BLaER1 treated with 17β-estradiol and CSF1 and Interleukin-3, amounts not matched to agents 10 nM and 100 nM (cell line): ENCODE measurements around the gene ASIC2.

Experiments used
- H3K27ac ChIP-seq, 11 experiments: shearing (Covaris generic); formaldehyde crosslinking; 2 replicates each; pipeline ENCODE4 v1.8.1; 2022
- H3K27me3 ChIP-seq, 11 experiments: shearing (Covaris generic); formaldehyde crosslinking; 2 replicates each; pipeline ENCODE4 v1.8.1; 2022
- H3K36me3 ChIP-seq, 11 experiments: shearing (Covaris generic); formaldehyde crosslinking; 2 replicates each; pipeline ENCODE4 v1.8.1; 2022
- H3K4me1 ChIP-seq, 10 experiments: shearing (Covaris generic); formaldehyde crosslinking; 2 replicates each; pipeline ENCODE4 v1.8.1; 2022
- H3K4me2 ChIP-seq, 11 experiments: shearing (Covaris generic); formaldehyde crosslinking; 2 replicates each; pipeline ENCODE4 v1.8.1; 2022
- H3K4me3 ChIP-seq, 10 experiments: shearing (Covaris generic); formaldehyde crosslinking; 2 replicates each; pipeline ENCODE4 v1.8.1; 2022
- H3K9ac ChIP-seq, 11 experiments: shearing (Covaris generic); formaldehyde crosslinking; 2 replicates each; pipeline ENCODE4 v1.8.1; 2022
- H3K9me3 ChIP-seq, 11 experiments: shearing (Covaris generic); formaldehyde crosslinking; replicated peaks in 1 of 11; 2 replicates each; pipeline ENCODE4 v1.8.1; 2022
- H4K20me1 ChIP-seq, 11 experiments: shearing (Covaris generic); formaldehyde crosslinking; 2 replicates each; pipeline ENCODE4 v1.8.1; 2022
- Cebpa-rat ChIP-seq, 11 experiments: shearing (Covaris generic); IDR thresholded peaks; 2 replicates each; pipeline ENCODE4 v1.8.1; 2022

The ASIC2 gene

DNA sequence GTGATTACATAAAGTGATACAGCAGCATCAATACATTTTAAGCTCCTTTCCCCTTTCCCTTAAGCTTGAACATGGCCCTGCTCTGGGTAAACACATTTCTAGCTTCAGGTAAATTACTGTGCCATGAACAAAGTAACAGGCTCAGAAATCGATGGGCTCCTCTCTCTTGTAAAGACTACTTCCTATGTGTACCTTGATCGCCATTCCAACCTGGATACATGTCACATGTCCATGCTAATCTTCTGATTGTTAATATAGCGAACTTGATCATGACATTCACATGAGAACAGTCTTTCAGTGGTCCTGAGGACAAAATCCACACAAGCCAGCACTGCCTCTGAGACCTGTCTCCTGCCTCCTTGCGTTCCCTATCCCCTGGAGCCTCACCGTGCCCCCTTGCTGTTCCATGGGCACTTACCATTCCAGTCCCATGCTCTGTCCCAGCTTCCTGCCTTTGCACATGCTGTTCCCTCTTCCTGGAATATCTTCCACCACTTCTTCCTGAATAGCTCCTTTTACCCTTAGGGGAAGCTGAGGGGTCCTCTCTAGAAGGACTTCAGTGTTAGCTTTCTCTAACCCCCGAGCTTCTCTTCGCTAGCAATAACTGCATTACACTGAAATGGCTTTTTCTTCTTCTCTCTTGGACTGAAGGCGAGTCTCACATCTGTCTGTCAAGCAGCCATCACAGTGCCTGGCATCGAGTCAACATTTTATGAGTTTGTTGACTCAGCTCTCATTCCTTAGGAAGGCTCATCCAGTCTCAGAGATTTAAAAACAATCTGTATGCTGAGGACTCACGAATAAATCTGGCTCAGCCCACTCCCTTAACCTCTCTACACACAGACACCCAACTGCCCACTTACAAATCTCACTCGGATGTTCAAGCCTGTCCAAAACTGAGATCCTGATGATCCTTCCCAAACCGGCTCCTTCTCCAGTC lies 93.3 kb downstream of the ASIC2 start:
- no peaks in the 10 kb centered on the region for H3K36me3 ChIP-seq
- H3K4me1 ChIP-seq: peaks cover 0 to 4% (median 0%) of the 10 kb centered on the region in 10 experiments; a peak in 1 of 20 replicates
- no peak overlapping the region for H3K9ac ChIP-seq
- no peaks in the 10 kb centered on the region; a peak in 1 of 22 replicates for H4K20me1 ChIP-seq
- H3K27ac ChIP-seq: no peak overlapping the region
- H3K27me3 ChIP-seq: no peaks in the 10 kb centered on the region
- no peak overlapping the region for H3K4me2 ChIP-seq
- no peak for TF ChIP-seq Cebpa-rat (IDR thresholded peaks at IDR 0.05)
- no peaks in the 10 kb centered on the region for H3K9me3 ChIP-seq
- no peak overlapping the region for H3K4me3 ChIP-seq

DNA sequence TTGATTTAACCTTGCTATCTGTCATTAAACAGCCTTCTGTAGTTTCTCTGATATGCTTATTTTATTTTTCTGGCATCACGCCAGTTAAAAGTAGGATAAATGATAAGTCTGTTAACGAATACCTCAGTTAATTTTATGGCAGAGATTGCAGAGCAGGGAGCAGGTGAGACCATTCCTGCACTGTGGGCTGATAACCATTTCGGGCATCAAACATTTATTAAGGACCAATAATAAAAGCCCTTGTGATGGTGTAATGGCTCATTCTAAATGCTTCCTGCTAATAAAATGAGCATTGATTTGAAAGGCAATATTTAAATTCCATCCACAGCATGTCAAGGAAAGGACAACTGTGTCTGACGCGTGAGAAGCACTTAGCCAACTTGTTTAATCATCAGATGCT lies 94.1 kb downstream of the ASIC2 start:
- no peak overlapping the region for H3K4me3 ChIP-seq
- TF ChIP-seq Cebpa-rat (IDR thresholded peaks at IDR 0.05): no peak
- H3K9ac ChIP-seq: no peak overlapping the region
- H3K4me2 ChIP-seq: no peak overlapping the region
- no peaks in the 10 kb centered on the region; a peak in 1 of 22 replicates for H4K20me1 ChIP-seq
- no peaks in the 10 kb centered on the region for H3K27me3 ChIP-seq
- H3K27ac ChIP-seq: no peak overlapping the region
- H3K4me1 ChIP-seq: peaks cover 0 to 4% (median 0%) of the 10 kb centered on the region in 10 experiments; a peak in 1 of 20 replicates
- H3K36me3 ChIP-seq: no peaks in the 10 kb centered on the region
- no peaks in the 10 kb centered on the region for H3K9me3 ChIP-seq

DNA sequence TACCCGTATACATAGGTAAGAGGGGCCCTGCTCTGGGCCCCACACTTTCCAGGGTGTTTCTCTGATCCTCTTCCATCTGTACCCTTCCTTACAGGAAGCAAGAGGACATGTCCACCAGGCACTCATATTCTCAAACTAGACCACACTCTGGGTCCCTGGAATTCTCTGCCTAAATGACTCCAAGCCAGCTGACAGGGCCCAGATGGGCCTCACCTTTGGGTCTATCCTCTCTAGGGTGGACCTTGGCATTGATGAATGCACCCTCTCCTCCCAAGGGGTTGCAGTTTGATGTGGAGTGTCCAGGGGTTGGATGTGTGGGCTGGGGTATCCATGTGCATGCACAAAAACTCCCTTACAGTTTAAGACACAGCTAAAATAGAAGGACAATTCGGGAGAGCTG lies 95.8 kb downstream of the ASIC2 start:
- no peaks in the 10 kb centered on the region for H3K36me3 ChIP-seq
- TF ChIP-seq Cebpa-rat (IDR thresholded peaks at IDR 0.05): no peak
- H3K4me1 ChIP-seq: peaks cover 0 to 4% (median 0%) of the 10 kb centered on the region in 10 experiments; a peak in 1 of 20 replicates
- H3K4me2 ChIP-seq: no peak overlapping the region
- H3K27ac ChIP-seq: no peak overlapping the region
- no peaks in the 10 kb centered on the region for H3K27me3 ChIP-seq
- no peak overlapping the region for H3K4me3 ChIP-seq
- H3K9me3 ChIP-seq: no peaks in the 10 kb centered on the region
- H3K9ac ChIP-seq: no peak overlapping the region
- no peaks in the 10 kb centered on the region; a peak in 1 of 22 replicates for H4K20me1 ChIP-seq

DNA sequence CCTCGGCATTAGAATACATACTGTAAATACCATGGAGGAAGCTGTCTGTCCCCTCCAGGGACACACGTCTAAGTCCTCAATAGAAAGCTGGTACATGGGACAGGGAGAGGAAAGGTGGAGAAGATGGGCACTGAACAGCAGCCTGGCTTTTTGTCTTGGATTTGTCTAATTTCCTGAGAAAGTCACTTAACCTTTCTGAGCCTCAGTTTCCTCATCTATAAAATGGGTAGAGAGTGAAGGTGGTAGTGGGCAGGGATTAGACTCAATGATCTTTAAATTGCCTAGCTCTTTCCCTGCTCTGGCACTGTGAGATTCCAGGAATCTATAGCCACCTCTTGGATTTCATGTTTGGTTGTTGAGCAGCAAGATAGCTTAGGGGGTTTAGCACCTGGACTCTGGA lies 96.2 kb downstream of the ASIC2 start:
- Histone ChIP-seq H3K36me3 (no peaks in the 10 kb centered on the region), H3K27me3 (no peaks in the 10 kb centered on the region), H3K4me1 (peaks cover 0 to 4% (median 0%) of the 10 kb centered on the region in 10 experiments; a peak in 1 of 20 replicates), H3K9ac (no peak overlapping the region), H3K9me3 (no peaks in the 10 kb centered on the region), H3K27ac (no peak overlapping the region), H3K4me3 (no peak overlapping the region), H3K4me2 (no peak overlapping the region), H4K20me1 (no peaks in the 10 kb centered on the region; a peak in 1 of 22 replicates)
- no peak for TF ChIP-seq Cebpa-rat (IDR thresholded peaks at IDR 0.05)

DNA sequence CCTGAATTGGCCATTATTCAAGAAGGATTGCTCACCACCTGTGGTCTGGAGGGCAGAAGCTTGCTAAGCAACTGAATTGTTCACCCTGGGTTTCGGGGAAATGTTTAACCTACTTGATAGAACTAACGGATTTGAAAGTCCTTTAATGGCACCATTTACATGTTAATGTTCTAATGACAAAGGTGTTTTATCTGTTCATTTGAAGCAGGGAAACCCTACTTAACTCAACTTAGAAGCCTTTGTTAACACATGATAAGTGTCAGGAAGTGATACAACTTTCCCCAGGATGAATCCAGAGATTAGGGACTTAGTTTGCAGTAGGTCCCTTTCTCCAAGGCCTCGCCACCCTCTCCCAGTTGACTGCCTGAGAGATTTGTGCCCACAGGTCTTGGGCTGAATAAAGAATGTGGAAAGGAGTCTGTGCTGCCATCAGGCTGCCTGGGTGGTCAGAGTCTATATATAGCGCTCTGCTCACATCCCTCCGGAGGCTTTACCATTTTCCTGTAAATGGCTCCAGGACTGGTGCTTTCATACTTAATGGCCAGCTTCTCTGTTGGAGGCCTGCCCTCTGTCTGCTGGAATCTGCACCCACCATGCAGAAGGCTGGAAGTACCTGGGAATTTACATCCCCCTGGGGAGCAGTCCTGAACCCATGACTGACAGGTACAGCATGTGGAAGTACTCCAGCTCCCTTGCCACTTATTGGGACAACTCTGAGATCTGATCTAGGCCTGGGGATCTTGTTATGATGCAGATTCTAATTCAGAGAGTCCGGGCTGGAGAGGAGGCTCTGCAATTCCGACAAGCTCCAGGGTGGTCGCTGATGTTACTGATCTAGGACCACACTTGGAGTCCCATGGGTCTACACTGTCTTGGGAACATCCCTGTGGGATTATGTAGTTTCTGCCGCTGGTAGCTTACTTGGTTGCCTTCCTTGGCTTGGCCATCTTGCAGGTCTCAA lies 99.9 kb downstream of the ASIC2 start:
- TF ChIP-seq Cebpa-rat (IDR thresholded peaks at IDR 0.05): no peak
- H3K4me3 ChIP-seq: no peak overlapping the region
- H4K20me1 ChIP-seq: no peaks in the 10 kb centered on the region
- no peak overlapping the region for H3K27ac ChIP-seq
- H3K27me3 ChIP-seq: no peaks in the 10 kb centered on the region
- no peak overlapping the region for H3K4me2 ChIP-seq
- H3K9me3 ChIP-seq: peaks cover 0 to 2% (median 0%) of the 10 kb centered on the region in 11 experiments; a peak in 1 of 22 replicates
- H3K36me3 ChIP-seq: no peaks in the 10 kb centered on the region
- peaks cover 0 to 11% (median 2%) of the 10 kb centered on the region in 10 experiments; a peak in 7 of 20 replicates for H3K4me1 ChIP-seq
- H3K9ac ChIP-seq: no peak overlapping the region

DNA sequence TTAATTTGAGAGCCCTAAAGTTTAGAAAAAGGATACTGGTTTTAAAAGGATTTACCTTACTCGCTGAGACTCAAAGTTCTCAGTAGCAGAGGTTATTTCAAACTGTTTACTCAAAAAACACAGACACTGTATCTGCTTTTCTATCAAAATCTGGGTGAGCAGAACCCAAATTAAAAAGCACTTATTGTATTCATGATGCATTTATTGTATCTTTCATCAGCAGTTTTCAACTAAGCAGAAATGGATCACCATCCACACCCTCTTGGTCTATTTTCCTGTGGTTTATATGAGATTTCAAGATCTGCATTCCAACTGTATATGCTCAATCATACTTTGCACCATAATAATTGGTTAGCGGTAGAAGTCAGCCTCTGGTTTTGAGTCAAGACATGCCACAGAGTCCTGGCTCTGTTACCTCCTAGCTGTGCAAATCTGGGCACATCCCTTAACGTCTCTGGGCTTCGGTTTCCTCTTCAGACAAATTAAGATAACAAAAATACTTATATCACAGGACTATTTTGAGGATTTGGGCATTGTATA lies 109.5 kb downstream of the ASIC2 start:
- Histone ChIP-seq H3K27me3 (no peaks in the 10 kb centered on the region), H3K4me1 (no peaks in the 10 kb centered on the region), H3K4me2 (no peak overlapping the region), H3K9ac (no peak overlapping the region), H3K27ac (no peak overlapping the region), H3K9me3 (peaks cover 0 to 11% (median 0%) of the 10 kb centered on the region in 11 experiments; a peak in 2 of 22 replicates), H4K20me1 (no peaks in the 10 kb centered on the region), H3K4me3 (no peak overlapping the region), H3K36me3 (no peaks in the 10 kb centered on the region)
- TF ChIP-seq Cebpa-rat (IDR thresholded peaks at IDR 0.05): no peak

DNA sequence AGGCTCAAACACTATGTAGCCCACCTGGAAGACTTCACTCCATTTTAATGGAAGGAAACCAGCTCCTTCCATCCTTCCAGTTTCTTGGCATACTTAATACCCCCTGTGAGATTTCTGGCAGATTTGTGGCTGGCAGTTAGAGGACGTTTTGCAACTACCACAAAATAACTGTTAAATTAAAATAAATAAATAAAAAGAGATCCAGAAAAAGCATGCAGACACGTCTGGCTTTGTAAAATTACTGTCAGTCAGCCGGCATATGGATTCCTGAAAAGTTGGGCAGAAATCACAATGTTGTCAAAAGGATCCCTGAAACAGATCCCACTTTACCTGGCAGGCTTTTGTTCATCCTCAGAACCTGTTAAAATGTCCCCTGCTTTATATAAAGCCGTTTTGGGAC lies 113.9 kb downstream of the ASIC2 start:
- H3K4me2 ChIP-seq: no peak overlapping the region
- 0 out of 20 replicates have a peak, but pooled peaks cover 0 to 4% (median 0%) of the 10 kb centered on the region in 10 experiments for H3K4me1 ChIP-seq
- H4K20me1 ChIP-seq: no peaks in the 10 kb centered on the region
- no peak overlapping the region for H3K9ac ChIP-seq
- H3K27me3 ChIP-seq: no peaks in the 10 kb centered on the region
- no peak for TF ChIP-seq Cebpa-rat (IDR thresholded peaks at IDR 0.05)
- H3K27ac ChIP-seq: no peak overlapping the region
- no peaks in the 10 kb centered on the region for H3K36me3 ChIP-seq
- no peak overlapping the region for H3K4me3 ChIP-seq
- H3K9me3 ChIP-seq: no peaks in the 10 kb centered on the region

DNA sequence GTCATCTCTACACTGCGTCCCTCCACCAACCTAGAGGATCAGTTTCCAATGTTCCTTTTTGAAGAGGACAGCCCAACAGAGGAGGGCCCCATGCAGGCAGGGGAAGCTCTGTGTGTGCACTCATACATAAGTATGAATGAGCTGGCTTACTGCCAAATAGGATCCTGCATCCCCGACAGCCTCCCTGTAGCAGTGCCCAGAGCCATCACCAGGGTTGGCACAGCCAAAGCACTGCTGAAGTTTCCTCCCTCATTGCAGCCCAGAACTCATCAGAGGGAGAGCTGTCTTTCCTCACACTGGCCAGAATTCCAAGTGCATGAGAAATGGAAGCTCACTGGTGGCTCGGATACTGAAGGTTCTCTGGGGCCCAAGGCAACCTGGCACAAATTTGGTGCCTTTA lies 114.4 kb downstream of the ASIC2 start:
- no peak overlapping the region for H3K4me2 ChIP-seq
- H4K20me1 ChIP-seq: no peaks in the 10 kb centered on the region
- H3K27ac ChIP-seq: no peak overlapping the region
- H3K27me3 ChIP-seq: no peaks in the 10 kb centered on the region
- H3K36me3 ChIP-seq: no peaks in the 10 kb centered on the region
- H3K4me3 ChIP-seq: no peak overlapping the region
- H3K9me3 ChIP-seq: no peaks in the 10 kb centered on the region
- no peak overlapping the region for H3K9ac ChIP-seq
- 0 out of 20 replicates have a peak, but pooled peaks cover 0 to 4% (median 0%) of the 10 kb centered on the region in 10 experiments for H3K4me1 ChIP-seq
- no peak for TF ChIP-seq Cebpa-rat (IDR thresholded peaks at IDR 0.05)

DNA sequence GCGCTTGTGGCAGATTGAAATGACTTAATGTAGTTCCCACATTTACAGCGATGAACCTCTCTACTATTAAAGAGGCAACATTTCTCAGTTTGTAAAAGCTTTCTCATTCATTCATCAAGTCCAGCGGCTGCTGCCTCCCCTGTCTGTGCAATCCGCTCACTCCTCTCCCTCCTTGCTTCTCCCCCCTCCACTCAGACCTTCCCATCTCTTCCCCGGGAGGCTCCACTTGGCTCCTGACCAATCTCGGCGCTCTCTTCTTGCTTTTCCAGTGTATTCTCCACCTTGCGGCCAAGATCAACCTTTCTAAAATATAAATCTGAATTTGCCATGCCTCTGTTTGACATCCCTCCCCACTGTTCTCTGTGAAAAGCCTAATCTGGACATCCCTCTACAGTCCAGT lies 117.5 kb downstream of the ASIC2 start:
- no peak overlapping the region for H3K4me2 ChIP-seq
- no peaks in the 10 kb centered on the region for H3K36me3 ChIP-seq
- TF ChIP-seq Cebpa-rat (IDR thresholded peaks at IDR 0.05): no peak
- H3K4me1 ChIP-seq: peaks cover 0 to 14% (median 7%) of the 10 kb centered on the region in 10 experiments; a peak in 11 of 20 replicates
- H3K27ac ChIP-seq: no peak overlapping the region
- no peak overlapping the region for H3K4me3 ChIP-seq
- H3K9me3 ChIP-seq: no peaks in the 10 kb centered on the region
- H4K20me1 ChIP-seq: no peaks in the 10 kb centered on the region
- H3K27me3 ChIP-seq: no peaks in the 10 kb centered on the region
- no peak overlapping the region for H3K9ac ChIP-seq
